Endothelial cell of hepatic sinusoid (primary cell): ENCODE results near the gene ZC2HC1C.

Experiments
- in situ Hi-C: cut with HindIII; loops from 2 replicates; pipeline ENCODE4 v1.10.0; 2017; ENCODE audit warnings: low sequenced_read_pairs

The ZC2HC1C gene

GRCh38 chr14:75127903-75128595 is 58.6 kb downstream of the ZC2HC1C start:
- in situ Hi-C loops, result loop anchor here (5.0 to 10.0 kb wide), 2 partner anchors 174 to 367 kb away; no protein-coding TSS in a partner anchor

- in situ Hi-C loops, result loop anchor here (5.0 to 10.0 kb wide), 2 partner anchors 174 to 366 kb away; no protein-coding TSS in a partner anchor
Observed at GRCh38 chr14:75128596-75128990, 59.2 kb downstream of the ZC2HC1C start.
